ENCODE data around the gene SZRD1. TPM values are rescaled to one million over a fixed set of nuclear protein-coding genes. Genes with fewer than 3 reads are reported as not detected.

Gene SZRD1
- total and polyA plus RNA-seq, 2 of the 4 experiments (the other 2 are of a cell fraction), result 119 to 149 TPM

- CTCF ChIA-PET, result no interaction called here
Measured at GRCh38 chr1:16321176-16321867, 45.7 kb upstream of the SZRD1 start.

More at GRCh38 chr1:16321176-16321867, 45.7 kb upstream of the SZRD1 start:
- peaks cover 14% of the 10 kb centered on the region; the same call in 1 of the 2 replicates for H3K9me1 ChIP-seq (ENCODE audit: insufficient read depth, low read length)
- H3K27ac ChIP-seq (ENCODE audit: insufficient read depth, low read length), result no peak overlapping the region
- no peak overlapping the region for H4K8ac ChIP-seq (ENCODE audit: low read depth in 2 of 2, low read length in 2 of 2)
- H3K14ac ChIP-seq (replicated peaks; ENCODE audit: low read depth, low read length), result no peak overlapping the region
- H2AK9ac ChIP-seq (replicated peaks; ENCODE audit: low read depth, low read length, poor library complexity), result no peak overlapping the region
- WGBS, 2 experiments (ENCODE audit: extremely low coverage in 2 of 2, insufficient read length in 1 of 2), result no CpG with 5 or more reads among the region's 4 CpGs
- peaks cover 60% of the 10 kb centered on the region for H4K20me1 ChIP-seq (ENCODE audit: insufficient read depth, low read length)
- no peak overlapping the region for H2BK15ac ChIP-seq (ENCODE audit: low read depth, low read length)
- ATAC-seq (ENCODE audit: low read depth) (no peak), DNase-seq (no peak)
- H3K4ac ChIP-seq (ENCODE audit: low read depth, low read length), result no peak overlapping the region
- H3K9ac ChIP-seq (ENCODE audit: low read depth, low read length), result no peak overlapping the region
- H2AK5ac ChIP-seq (ENCODE audit: low read depth, low read length), result no peak overlapping the region
- H2BK120ac ChIP-seq (ENCODE audit: low read depth, low read length), result no peak overlapping the region
- H3K4me3 ChIP-seq (ENCODE audit: insufficient read depth, low read depth, low read length), result no peak overlapping the region
- no peak overlapping the region for H3K18ac ChIP-seq (ENCODE audit: low read depth, low read length)
- no peak overlapping the region for H3K23ac ChIP-seq (ENCODE audit: low read depth, low read length)
- no peak overlapping the region for H4K91ac ChIP-seq (ENCODE audit: insufficient read depth, low read depth, low read length)
- in situ Hi-C loops (cut with MboI; ENCODE audit: low sequenced_read_pairs), result no loop called here
- no peak overlapping the region for H2AFZ ChIP-seq (replicated peaks; ENCODE audit: low read length, poor library complexity)
- no peaks in the 10 kb centered on the region for H3K36me3 ChIP-seq (ENCODE audit: control insufficient read depth, insufficient read depth, low read length)
- peaks cover 4% of the 10 kb centered on the region for H3K4me1 ChIP-seq (ENCODE audit: control insufficient read depth, insufficient read depth, low read length)
- no peak overlapping the region for H2BK5ac ChIP-seq (ENCODE audit: low read depth, low read length, poor library complexity, severe bottlenecking)
- BruUV-seq (replicated peaks), result no TSS peak
- intact Hi-C loops (cut with micrococcal nuclease), result no loop called here
- TF ChIP-seq MXI1 (IDR thresholded peaks at IDR 0.05; ENCODE audit: borderline replicate concordance, low read depth, low read length) (no peak), SMC3 (IDR thresholded peaks at IDR 0.05; ENCODE audit: low read depth, low read length) (no peak), CHD1 (IDR thresholded peaks at IDR 0.05; ENCODE audit: low read depth, low read length) (no peak), FOS (IDR thresholded peaks at IDR 0.05; ENCODE audit: low read depth, low read length) (no peak), MAFK (IDR thresholded peaks at IDR 0.05; ENCODE audit: low read depth, low read length) (no peak), NFE2L2 (IDR thresholded peaks at IDR 0.05; ENCODE audit: low read depth, low read length) (no peak), BHLHE40 (IDR thresholded peaks at IDR 0.05; ENCODE audit: low read depth, low read length) (no peak), RAD21 (IDR thresholded peaks at IDR 0.05; ENCODE audit: low read length) (no peak), RFX5 (IDR thresholded peaks at IDR 0.05; ENCODE audit: low read depth, low read length) (no peak), POLR2A (IDR thresholded peaks at IDR 0.05; ENCODE audit: low read depth, low read length) (no peak)
- H3K9me3 ChIP-seq (ENCODE audit: control insufficient read depth, insufficient read depth, low read length), result no peaks in the 10 kb centered on the region
- H4K5ac ChIP-seq (ENCODE audit: low read depth, low read length), result no peak overlapping the region
- dilution Hi-C loops (cut with HindIII; ENCODE audit: low sequenced_read_pairs, unreplicated experiment), result no loop called here
- POLR2A ChIA-PET (ENCODE audit: unreplicated experiment), result no interaction called here
- no peak overlapping the region; the same call in 1 of the 2 replicates for H3K4me2 ChIP-seq (ENCODE audit: low read depth, low read length)
- no peak overlapping the region for H2BK20ac ChIP-seq (ENCODE audit: low read depth, low read length)
- no peaks in the 10 kb centered on the region for H3K27me3 ChIP-seq (ENCODE audit: control insufficient read depth, insufficient read depth, low read length)
- peaks cover 28 to 74% of the 10 kb centered on the region in 2 experiments for H3K79me1 ChIP-seq (ENCODE audit: low read depth in 1 of 2, low read length in 2 of 2)
- no peak overlapping the region for H3K56ac ChIP-seq (ENCODE audit: extremely low read depth, insufficient read depth, low read length)

Measured in IMR-90 (cell line).